Glomerular visceral epithelial cell (primary cell): ENCODE results near the gene ADAM29.
"Not testable (repeated sequence)": the region's sequence is repeated elsewhere in the genome, so short reads cannot be mapped to it uniquely, and the experiment has no call there.

Experiments
- DNase-seq: peaks from one replicate; pipeline ENCODE4 v3.0.0-alpha.2; 2016; ENCODE audit errors: extremely low spot score

Gene ADAM29

DNA sequence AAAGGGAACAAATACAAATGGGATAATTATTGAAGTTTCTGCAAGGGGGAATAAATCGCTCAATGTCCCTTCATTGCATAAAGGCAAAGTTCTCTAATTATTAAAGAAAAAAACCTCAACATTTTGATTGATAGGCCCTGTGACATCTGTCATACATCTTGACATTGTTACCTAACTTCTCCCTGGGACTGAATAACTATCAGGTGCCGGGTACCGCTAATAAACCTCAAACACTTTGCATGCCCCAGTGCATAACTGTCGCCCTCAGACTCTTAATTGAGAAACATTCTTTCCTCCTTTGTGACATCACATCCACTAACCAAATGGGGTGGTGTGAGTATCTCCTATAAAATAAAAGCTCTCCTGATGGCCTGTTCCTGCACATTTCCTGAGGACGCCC is at the start of gene ADAM29:
Gene ADAM29 (plus strand): TSS at position 301 of the 400 bp plus-strand sequence. CDS start 57,168 bp downstream, outside the sequence.
- DNase-seq, result no peak

DNA sequence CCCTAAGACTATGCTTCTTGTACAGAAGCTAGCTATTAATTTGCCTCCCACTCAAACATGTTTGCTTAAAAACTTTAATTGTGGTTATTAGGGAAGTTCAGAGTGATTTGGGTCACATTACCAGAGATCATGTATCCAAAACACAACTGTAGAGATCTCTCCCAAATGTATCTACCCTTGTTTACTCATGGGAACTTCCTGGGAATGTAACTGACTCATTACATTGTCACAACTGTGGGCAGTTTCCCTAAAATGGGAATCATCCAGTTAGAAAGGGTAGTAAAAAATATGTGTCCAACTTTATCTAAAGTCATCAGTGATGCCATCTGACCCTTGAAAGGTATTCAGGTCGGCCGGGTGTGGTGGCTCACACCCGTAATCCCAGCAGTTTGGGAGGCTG is 48.8 kb upstream of the ADAM29 start:
- DNase-seq, result no peak

DNA sequence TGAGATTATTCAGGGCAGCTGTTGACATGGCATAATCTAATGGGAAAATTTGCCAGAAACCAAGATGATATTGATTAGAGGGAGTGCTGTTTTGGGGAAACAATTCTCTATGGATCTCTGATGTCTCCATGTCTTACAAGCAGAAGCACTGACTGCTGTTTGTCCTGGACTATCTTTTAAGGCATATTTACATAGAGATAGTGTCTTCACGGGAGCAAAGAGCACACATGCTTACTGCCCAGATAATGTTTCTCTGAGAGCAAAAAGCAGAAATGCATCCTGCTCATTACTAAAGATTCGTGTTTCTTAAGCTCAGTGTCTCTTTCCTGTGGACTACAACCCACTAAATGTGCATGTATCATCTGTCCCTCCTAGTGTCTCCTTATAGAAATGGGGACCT is 47.8 kb upstream of the ADAM29 start:
- DNase-seq, result no peak

GRCh38 chr4:174871407-174871806 is 46.8 kb upstream of the ADAM29 start:
- no peak for DNase-seq

- DNase-seq, result not testable (repeated sequence)
Observed at GRCh38 chr4:174873146-174873545, 45.0 kb upstream of the ADAM29 start.

DNA sequence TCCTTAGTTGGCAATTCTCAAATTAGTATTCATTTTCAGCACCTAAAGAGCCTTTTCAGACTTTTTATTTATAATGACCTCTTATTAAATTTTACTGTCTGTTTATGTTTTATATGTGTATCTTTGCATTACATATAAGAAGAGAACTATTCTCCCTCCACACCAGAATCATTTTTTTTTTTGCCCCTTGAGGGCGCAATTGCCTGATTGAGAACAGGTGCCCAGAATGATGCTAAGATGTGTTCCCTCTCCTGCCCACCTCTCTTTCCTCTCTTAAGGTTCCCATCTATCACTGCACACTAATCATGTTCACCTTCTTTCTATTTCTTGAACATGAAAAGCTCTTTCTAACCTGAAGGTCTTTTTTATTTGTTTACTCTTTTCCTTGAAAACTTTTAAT is 44.2 kb upstream of the ADAM29 start:
- DNase-seq, result peak; percentile 30

GRCh38 chr4:174874898-174875297 is 43.3 kb upstream of the ADAM29 start:
- DNase-seq, result no peak

- DNase-seq, result no peak
Observed at GRCh38 chr4:174880001-174880400, 38.2 kb upstream of the ADAM29 start.

DNA sequence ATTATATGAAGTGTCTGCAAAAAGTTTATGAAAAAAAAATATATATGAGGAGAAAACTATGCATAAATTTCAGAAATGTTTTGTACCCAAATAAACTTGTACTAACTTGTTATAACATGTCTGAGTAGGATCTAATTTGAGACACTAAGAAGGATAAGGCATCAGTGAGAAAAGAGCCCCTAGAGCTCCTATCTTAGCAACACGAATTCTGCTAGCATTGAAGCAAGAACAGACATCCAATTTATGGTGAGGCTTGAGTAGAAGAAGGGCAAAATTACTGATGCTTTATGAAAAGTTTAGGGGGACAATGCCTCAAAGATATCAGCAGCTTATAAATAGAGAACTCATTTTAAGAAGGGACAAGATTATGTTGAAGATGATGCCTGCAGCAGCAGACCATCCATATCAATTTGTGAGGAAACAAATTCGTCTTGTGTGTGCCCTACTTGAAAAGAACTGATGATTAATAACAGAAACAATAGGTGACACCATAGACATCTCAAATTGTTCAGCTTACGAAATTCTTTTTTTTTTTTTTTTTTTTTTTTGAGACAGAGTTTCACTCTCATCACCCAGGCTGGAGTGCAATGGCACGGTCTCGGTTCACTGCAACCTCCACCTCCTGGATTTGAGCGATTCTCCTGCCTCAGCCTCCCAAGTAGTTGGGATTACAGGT is 35.7 kb upstream of the ADAM29 start:
- DNase-seq, result no peak

- no peak for DNase-seq
Observed at GRCh38 chr4:174907508-174907907, 10.7 kb upstream of the ADAM29 start.

GRCh38 chr4:174910271-174910670 is 7.9 kb upstream of the ADAM29 start:
- no peak for DNase-seq

- DNase-seq, result no peak
Observed at GRCh38 chr4:174912919-174913543, 5.1 kb upstream of the ADAM29 start.

DNA sequence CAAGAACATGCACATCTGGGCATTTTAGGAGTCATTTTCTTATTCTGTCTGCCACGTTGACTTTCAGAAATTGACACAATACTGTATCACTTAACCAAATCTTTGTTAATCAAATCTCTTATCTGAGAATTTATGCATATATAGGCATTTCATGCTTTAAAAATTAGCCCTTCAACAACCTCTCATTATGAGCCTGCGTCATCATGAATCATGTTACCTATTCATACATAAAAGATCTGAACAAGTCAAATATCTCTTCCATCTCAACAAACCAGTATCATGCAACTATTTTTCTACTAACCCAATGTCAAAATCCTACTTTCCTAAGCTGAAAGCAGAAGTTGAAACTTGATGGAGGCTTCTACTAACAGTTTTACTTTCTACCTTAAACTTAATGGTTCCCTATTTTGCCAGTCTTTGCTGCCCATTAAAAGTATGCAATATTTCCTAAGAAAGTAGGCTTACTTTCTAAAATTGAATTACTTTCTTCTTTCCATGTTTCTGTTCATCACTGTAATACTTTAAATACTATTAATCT is 1.8 kb downstream of the ADAM29 start:
- no peak for DNase-seq

DNA sequence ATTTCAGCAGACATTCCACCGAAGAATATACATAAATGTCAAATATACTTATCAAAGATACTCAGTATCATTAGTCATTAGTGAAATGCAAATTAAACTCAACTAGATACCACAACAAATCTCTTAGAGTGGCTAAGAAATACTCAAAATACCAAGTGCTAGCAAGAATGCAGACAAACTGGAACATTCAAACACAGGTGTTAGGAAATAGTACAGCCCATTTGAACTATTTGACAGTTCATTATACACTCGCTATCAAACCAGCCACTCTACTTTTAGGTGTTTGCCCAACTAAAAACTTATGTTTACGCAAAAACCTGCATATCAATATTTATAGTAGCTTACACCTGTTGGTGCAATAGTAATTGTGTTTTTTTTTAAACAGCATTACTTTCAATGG is 8.8 kb downstream of the ADAM29 start:
- no peak for DNase-seq

GRCh38 chr4:174928174-174928573 is 10.0 kb downstream of the ADAM29 start:
- no peak for DNase-seq

GRCh38 chr4:174928575-174929253 is 10.6 kb downstream of the ADAM29 start:
- DNase-seq, result no peak

DNA sequence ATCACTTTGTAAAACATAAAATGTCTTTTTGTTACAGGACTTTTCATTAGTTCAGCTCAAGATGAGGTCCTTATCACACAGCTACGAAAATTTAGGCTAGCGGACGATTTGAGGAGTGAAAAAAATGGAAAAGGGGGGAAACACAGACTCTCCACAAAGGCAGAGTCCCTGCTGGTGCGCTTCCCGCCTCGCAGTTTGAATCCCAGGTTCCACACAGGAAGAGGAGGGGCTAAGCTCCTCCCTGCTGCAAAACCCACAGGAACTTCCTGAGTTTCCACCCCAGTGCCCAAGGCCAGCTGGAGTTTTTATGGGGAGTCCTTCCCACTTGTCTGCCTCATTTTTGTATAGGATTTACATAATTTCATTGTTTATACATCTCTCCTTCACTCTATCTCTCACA is 11.2 kb downstream of the ADAM29 start:
- DNase-seq, result no peak

GRCh38 chr4:174930895-174931294 is 12.7 kb downstream of the ADAM29 start:
- DNase-seq, result no peak

- DNase-seq, result no peak
Observed at GRCh38 chr4:174933083-174933482, 14.9 kb downstream of the ADAM29 start.

DNA sequence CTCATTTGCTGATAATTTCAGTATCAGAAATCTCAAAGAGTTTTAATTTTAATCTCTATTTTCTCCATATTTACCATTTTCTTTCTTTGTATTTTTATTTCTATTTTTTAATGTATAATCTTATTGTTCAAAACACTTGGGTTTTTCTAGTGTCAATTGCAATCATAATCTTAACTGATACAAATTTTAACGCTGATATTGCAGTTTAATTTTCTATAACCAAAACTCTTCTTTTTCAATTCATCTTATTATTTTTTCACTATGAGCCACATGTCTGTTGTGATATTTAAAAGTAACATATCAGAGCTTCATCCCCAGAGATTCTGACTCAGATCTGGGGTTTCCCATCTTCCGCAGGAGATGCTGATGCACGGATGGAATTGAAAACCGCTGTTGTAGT is 16.2 kb downstream of the ADAM29 start:
- DNase-seq, result no peak

DNA sequence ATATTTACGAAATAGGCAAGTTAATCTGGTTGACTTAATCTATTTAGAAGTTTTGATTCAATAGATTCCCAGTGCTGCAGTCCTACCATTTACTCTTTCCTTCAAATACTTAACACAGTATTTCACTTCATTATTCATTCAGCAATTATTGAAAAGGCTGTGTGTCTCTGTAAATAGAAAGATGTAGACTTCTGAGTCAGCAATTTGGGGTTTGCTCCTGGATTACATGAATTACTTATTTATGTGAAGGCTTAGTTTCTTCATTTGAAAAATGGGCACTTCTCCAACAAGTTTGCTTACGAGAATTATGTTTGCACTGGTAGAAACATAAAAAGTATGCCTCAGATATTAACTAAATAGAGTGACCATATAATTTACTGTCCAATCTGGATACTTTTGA is 17.4 kb downstream of the ADAM29 start:
- no peak for DNase-seq

DNA sequence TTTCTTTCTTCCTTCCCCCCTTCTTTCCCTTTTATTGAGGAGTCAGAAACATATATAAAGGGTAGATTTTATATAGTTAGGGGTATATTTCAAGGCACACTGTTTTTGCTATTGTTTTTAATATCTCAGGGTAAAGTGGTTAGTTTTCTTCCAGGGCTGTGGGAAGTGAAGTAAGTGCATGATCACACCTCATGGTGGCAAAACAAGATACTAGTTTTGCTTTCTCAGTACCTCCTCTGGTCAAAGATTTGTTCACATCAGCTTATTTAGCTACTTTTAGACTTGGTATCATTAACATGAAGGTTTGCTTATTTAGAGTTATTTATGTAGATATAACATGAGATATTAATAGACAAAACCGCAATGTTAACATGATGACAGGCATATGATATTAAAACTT is 21.8 kb downstream of the ADAM29 start:
- no peak for DNase-seq

GRCh38 chr4:174946246-174946645 is 28.1 kb downstream of the ADAM29 start:
- DNase-seq, result no peak
